K562 (cell line): ENCODE results near the gene DTX2. TPM values are rescaled to one million over a fixed set of nuclear protein-coding genes. Genes with fewer than 3 reads are reported as not detected.
A peak's percentile ranks its signal among the peaks of the same experiment; 100 is the strongest.
"Not testable (repeated sequence)": the region's sequence is repeated elsewhere in the genome, so short reads cannot be mapped to it uniquely, and the experiment has no call there.

Source experiments
- ATAC-seq: fragments of 200-7000 bp; cut with Tn5 transposase; 3 replicates; pipeline ENCODE4 v1.9.1; 2020; ENCODE audit warnings: moderate library complexity
- BruUV-seq: library from RNA; stranded (reverse); fragments of 400-500 nt; replicated peaks from 2 replicates; lab custom pipeline; 2021; lab: Mats Ljungman, UMichigan
- CTCF ChIA-PET: fragments of 300-600 bp; formaldehyde crosslinking; extraction: SDS; loops from one replicate; lab custom pipeline; 2021; ENCODE audit warnings: low intra/inter-chr PET ratio; lab: Yijun Ruan, JAX
- POLR2A ChIA-PET: fragments of 300-600, 350-650 bp; sonication (Branson Sonifier 250); formaldehyde crosslinking; extraction: SDS; loops from one replicate; lab custom pipeline; 2021; ENCODE audit warnings: antibody characterized with exemption, inconsistent platforms; lab: Yijun Ruan, JAX
- DNase-seq, 4 experiments: peaks; one replicate each; pipeline versions ENCODE4 v3.0.0 to v3.0.0-alpha.2; 2011 to 2018; ENCODE audit warnings: low spot score in 3 of 4, mixed read lengths in 3 of 4; ENCODE audit errors: extremely low read depth in 1 of 4
- FAIRE-seq: peaks from 2 replicates; lab custom pipeline; 2011; peaks lifted over from hg19 to GRCh38; lab: Jason Lieb, UNC
- H2AFZ ChIP-seq: 2 replicates; pipeline ENCODE4 v1.6.0; 2011; ENCODE audit warnings: low read depth, low read length, control low read depth, inconsistent platforms
- H3K27ac ChIP-seq: fragments of 200-600 bp; 3 replicates; pipeline ENCODE4 v1.8.0; 2011; ENCODE audit warnings: low read depth, mild to moderate bottlenecking, control low read depth, inconsistent platforms, low read length, moderate library complexity, mixed read lengths; ENCODE audit errors: extremely low read depth
- H3K27me3 ChIP-seq, 2 experiments: fragments of 300-600 bp in 1 of 2; 2 replicates in 1 of 2; 3 replicates in 1 of 2; pipeline versions ENCODE4 v1.6.0 to v1.8.0; 2011; ENCODE audit warnings: inconsistent platforms in 2 of 2, low read length in 2 of 2, mild to moderate bottlenecking in 1 of 2, mixed read lengths in 1 of 2, moderate library complexity in 1 of 2; ENCODE audit not compliant: control insufficient read depth in 2 of 2, insufficient read depth in 2 of 2
- H3K36me3 ChIP-seq: fragments of 300-600 bp; 3 replicates; pipeline ENCODE4 v1.8.0; 2011; ENCODE audit warnings: mild to moderate bottlenecking, low read length, inconsistent platforms; ENCODE audit not compliant: control insufficient read depth, insufficient read depth
- H3K4me1 ChIP-seq, 2 experiments: fragments of 200-600 bp in 1 of 2; replicated peaks in 1 of 2; 2 replicates in 1 of 2; 3 replicates in 1 of 2; pipeline versions ENCODE4 v1.5.1 to v1.8.0; 2011; ENCODE audit warnings: inconsistent platforms in 2 of 2, low read length in 2 of 2, mild to moderate bottlenecking in 1 of 2, mixed read lengths in 1 of 2, moderate library complexity in 1 of 2; ENCODE audit not compliant: control insufficient read depth in 2 of 2, insufficient read depth in 2 of 2
- H3K4me2 ChIP-seq: 2 replicates; pipeline ENCODE4 v1.6.1; 2011; ENCODE audit warnings: low read length, control low read depth, inconsistent platforms, mixed read lengths; ENCODE audit not compliant: insufficient read depth
- H3K4me3 ChIP-seq: fragments of 200-600 bp; sonication (generic), shearing (Covaris generic); 2 replicates; pipeline ENCODE4 v1.5.1; 2016; ENCODE audit warnings: control low read depth, inconsistent platforms
- H3K79me2 ChIP-seq: fragments of 200-600 bp; 3 replicates; pipeline ENCODE4 v1.8.0; 2011; ENCODE audit warnings: low read length, inconsistent platforms; ENCODE audit not compliant: control insufficient read depth, insufficient read depth
- H3K9ac ChIP-seq, 2 experiments: 2 replicates each; pipeline versions ENCODE4 v1.6.0 to v1.6.1; 2011; ENCODE audit warnings: low read depth in 2 of 2, low read length in 2 of 2, control low read depth in 1 of 2, inconsistent platforms in 1 of 2, mild to moderate bottlenecking in 1 of 2, mixed read lengths in 1 of 2; ENCODE audit not compliant: insufficient read depth in 1 of 2
- H3K9me1 ChIP-seq: one replicate; pipeline ENCODE4 v1.6.0; 2011; ENCODE audit warnings: inconsistent platforms, mild to moderate bottlenecking, low read length, moderate library complexity; ENCODE audit not compliant: control insufficient read depth, insufficient read depth
- H3K9me3 ChIP-seq: replicated peaks from 2 replicates; pipeline ENCODE4 v1.5.1; 2011; ENCODE audit warnings: low read depth, low read length, inconsistent platforms; ENCODE audit not compliant: control insufficient read depth, insufficient read depth
- H4K20me1 ChIP-seq: replicated peaks from 2 replicates; pipeline ENCODE4 v1.6.1; 2011; ENCODE audit warnings: low read length, inconsistent platforms, mixed read lengths; ENCODE audit not compliant: control insufficient read depth, insufficient read depth
- POLR2G ChIP-seq: fragments of 200-400 bp; formaldehyde crosslinking; IDR thresholded peaks from 2 replicates; pipeline ENCODE4 v1.6.1; 2017; ENCODE audit warnings: low read depth, mild to moderate bottlenecking, antibody characterized with exemption, low read length, moderate library complexity
- WGBS: fragments of 100-300 bp; shearing (Covaris generic); methylation state at CpG from one replicate; pipeline ENCODE4 v1.1.6; 2016; ENCODE audit warnings: low coverage, mixed read lengths; ENCODE audit not compliant: insufficient coverage; ENCODE audit errors: missing lambda C conversion rate; 5-methylcytosine and 5-hydroxymethylcytosine counted together
- in situ Hi-C: fragments of 300-500 bp; cut with MboI; formaldehyde crosslinking; loops from 4 replicates; pipeline ENCODE4 v1.15.0; 2018; ENCODE audit warnings: inconsistent platforms, mixed read lengths
- intact Hi-C: fragments of 100-400 bp; cut with micrococcal nuclease; formaldehyde crosslinking; loops from 2 replicates; pipeline ENCODE4 v1.14.2; 2022
- polyA plus RNA-seq, 8 experiments: library from polyadenylated mRNA; depleted of rRNA in 4 of 8; stranded (reverse) in 5 of 8; unstranded in 3 of 8; fragments of >200 nt; fragmentation: Nextera tagmentation in 2 of 8; fragmentation: Illumina TruSeq in 1 of 8; extraction: Ambion mirVana in 2 of 8; extraction: Trizol in 1 of 8; gene quantifications; 2 replicates each; pipeline versions ENCODE4 v1.2.1 to v1.2.3, GENCODE V29; 2011 to 2014; ENCODE audit warnings: inconsistent platforms in 1 of 8, missing spikeins in 1 of 8
- total RNA-seq, 7 experiments: library from RNA; depleted of rRNA in 6 of 7; stranded (reverse); fragments of >200 nt in 6 of 7; fragmentation: Illumina TruSeq in 2 of 7; extraction: Trizol in 2 of 7; gene quantifications; 2 replicates each; pipeline versions ENCODE4 v1.2.1 to v1.2.3, GENCODE V29; 2011 to 2021; ENCODE audit warnings: low replicate concordance in 1 of 7

The DTX2 gene
- total and polyA plus RNA-seq, 9 of the 15 experiments (the other 6 are each of a cell fraction or from before 2014, with no cell fraction given), result 0.20 to 31.5 (median 9.8) TPM

DNA sequence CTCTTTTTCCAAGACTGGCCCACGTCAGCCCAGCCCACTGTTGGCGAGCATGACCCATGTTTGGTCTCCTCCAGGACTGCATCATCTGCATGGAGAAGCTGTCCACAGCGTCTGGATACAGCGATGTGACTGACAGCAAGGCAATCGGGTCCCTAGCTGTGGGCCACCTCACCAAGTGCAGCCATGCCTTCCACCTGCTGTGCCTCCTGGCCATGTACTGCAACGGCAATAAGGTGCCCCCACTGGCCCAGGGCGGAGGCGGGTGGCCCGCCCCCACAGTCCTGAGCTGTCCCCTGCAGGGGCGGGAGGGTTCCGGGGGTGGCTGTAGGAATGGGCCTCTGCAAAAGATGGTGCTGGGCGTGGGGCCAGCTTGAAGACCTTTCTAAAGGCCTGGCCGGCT, 40.7 kb downstream of the DTX2 start:
- H3K27ac ChIP-seq, BruUV-seq, POLR2A ChIA-PET, H3K9ac ChIP-seq, H3K9me3 ChIP-seq, H4K20me1 ChIP-seq, DNase-seq, H3K4me2 ChIP-seq, H3K4me3 ChIP-seq, ATAC-seq, FAIRE-seq, H2AFZ ChIP-seq, H3K36me3 ChIP-seq, H3K79me2 ChIP-seq, H3K4me1 ChIP-seq, H3K9me1 ChIP-seq, H3K27me3 ChIP-seq, CTCF ChIA-PET: not testable (repeated sequence)
- TF ChIP-seq POLR2G, result 0 out of 2 replicates have a peak, but pooled peaks have one; percentile 5
- in situ Hi-C loops, result loop anchor here (5.0 to 10.0 kb wide), 3 partner anchors 67 to 500 kb away; no protein-coding TSS in a partner anchor
- intact Hi-C loops, result loop anchor here (10.0 kb wide), 1 partner anchor 493 kb away; no protein-coding TSS in a partner anchor
- WGBS, result 64% methylated on average over 7 of the region's 13 CpGs

GRCh38 chr7:76502836-76503235, 41.3 kb downstream of the DTX2 start:
- POLR2A ChIA-PET, H3K9ac ChIP-seq, H3K27me3 ChIP-seq, H4K20me1 ChIP-seq, H3K27ac ChIP-seq, CTCF ChIA-PET, H3K4me1 ChIP-seq, DNase-seq, H3K4me2 ChIP-seq, ATAC-seq, H2AFZ ChIP-seq, H3K36me3 ChIP-seq, BruUV-seq, FAIRE-seq, H3K9me3 ChIP-seq, H3K79me2 ChIP-seq, H3K9me1 ChIP-seq, H3K4me3 ChIP-seq: not testable (repeated sequence)
- intact Hi-C loops (loop anchor here (10.0 kb wide), 1 partner anchor 492 kb away; no protein-coding TSS in a partner anchor), in situ Hi-C loops (loop anchor here (5.0 to 10.0 kb wide), 3 partner anchors 68 to 499 kb away; no protein-coding TSS in a partner anchor)
- 0 out of 2 replicates have a peak, but pooled peaks have one; percentile 0 for TF ChIP-seq POLR2G
- 75% methylated on average over 11 of the region's 16 CpGs for WGBS

GRCh38 chr7:76503244-76503643, 41.7 kb downstream of the DTX2 start:
- in situ Hi-C loops, result loop anchor here (5.0 to 10.0 kb wide), 3 partner anchors 68 to 499 kb away; no protein-coding TSS in a partner anchor
- not testable (repeated sequence) for ATAC-seq

More at GRCh38 chr7:76503244-76503643, 41.7 kb downstream of the DTX2 start:
- H3K9me1 ChIP-seq, H3K4me2 ChIP-seq, H3K79me2 ChIP-seq, FAIRE-seq, H3K4me1 ChIP-seq, H3K9ac ChIP-seq, H2AFZ ChIP-seq, H3K36me3 ChIP-seq, H3K4me3 ChIP-seq, POLR2A ChIA-PET, DNase-seq, H3K27me3 ChIP-seq, H3K9me3 ChIP-seq, CTCF ChIA-PET, H4K20me1 ChIP-seq, H3K27ac ChIP-seq, BruUV-seq: not testable (repeated sequence)
- intact Hi-C loops, result loop anchor here (10.0 kb wide), 1 partner anchor 492 kb away; no protein-coding TSS in a partner anchor
- 85% methylated on average over 5 of the region's 12 CpGs for WGBS
